ENCODE results near the gene ARHGEF33.

The ARHGEF33 gene

GRCh38 chr2:39023649-39024048, 134.0 kb downstream of the ARHGEF33 start:
- no peak for DNase-seq

GRCh38 chr2:39024833-39025232, 135.2 kb downstream of the ARHGEF33 start:
- DNase-seq = no peak
